Iris pigment epithelial cell (primary cell): ENCODE results near the gene NELL1.
A peak's percentile ranks its signal among the peaks of the same experiment; 100 is the strongest.

Source experiments
- DNase-seq: peaks from one replicate; pipeline ENCODE4 v3.0.0-alpha.2; 2011; ENCODE audit warnings: low read depth

The NELL1 gene

GRCh38 chr11:20668844-20669819 lies at the start of gene NELL1:
Gene NELL1, plus strand, starts transcription at chr11:20669586.
- no peak for DNase-seq

- DNase-seq = no peak
Observed at GRCh38 chr11:20620988-20621387, 48.4 kb upstream of the NELL1 start.

- no peak for DNase-seq
Observed at GRCh38 chr11:20621679-20622078, 47.7 kb upstream of the NELL1 start.

- no peak for DNase-seq
Observed at GRCh38 chr11:20623252-20623651, 46.1 kb upstream of the NELL1 start.

GRCh38 chr11:20626279-20626678 lies 43.1 kb upstream of the NELL1 start:
- no peak for DNase-seq

GRCh38 chr11:20627026-20627425 lies 42.4 kb upstream of the NELL1 start:
- DNase-seq = no peak

- no peak for DNase-seq
Observed at GRCh38 chr11:20627701-20628100, 41.7 kb upstream of the NELL1 start.

- DNase-seq = no peak
Observed at GRCh38 chr11:20631519-20632168, 37.7 kb upstream of the NELL1 start.

- no peak for DNase-seq
Observed at GRCh38 chr11:20632169-20632532, 37.2 kb upstream of the NELL1 start.

- no peak for DNase-seq
Observed at GRCh38 chr11:20634044-20634443, 35.3 kb upstream of the NELL1 start.

- no peak for DNase-seq
Observed at GRCh38 chr11:20634781-20635180, 34.6 kb upstream of the NELL1 start.

GRCh38 chr11:20638074-20638473 lies 31.3 kb upstream of the NELL1 start:
- DNase-seq = no peak

GRCh38 chr11:20639688-20640087 lies 29.7 kb upstream of the NELL1 start:
- no peak for DNase-seq

- no peak for DNase-seq
Observed at GRCh38 chr11:20640401-20640800, 29.0 kb upstream of the NELL1 start.

- DNase-seq = no peak
Observed at GRCh38 chr11:20644360-20644759, 25.0 kb upstream of the NELL1 start.

GRCh38 chr11:20647976-20648565 lies 21.3 kb upstream of the NELL1 start:
- DNase-seq = peak; percentile 24

GRCh38 chr11:20652150-20652806 lies 17.1 kb upstream of the NELL1 start:
- no peak for DNase-seq

GRCh38 chr11:20654038-20654437 lies 15.3 kb upstream of the NELL1 start:
- no peak for DNase-seq

- DNase-seq = no peak
Observed at GRCh38 chr11:20656901-20657300, 12.5 kb upstream of the NELL1 start.

GRCh38 chr11:20658135-20658534 lies 11.3 kb upstream of the NELL1 start:
- no peak for DNase-seq

- DNase-seq = no peak
Observed at GRCh38 chr11:20661445-20661844, 7.9 kb upstream of the NELL1 start.

GRCh38 chr11:20661850-20662249 lies 7.5 kb upstream of the NELL1 start:
- no peak for DNase-seq
